ENCODE measurements around the gene PILRA. TPM values are rescaled to one million over a fixed set of nuclear protein-coding genes. Genes with fewer than 3 reads are reported as not detected.
"Not testable (repeated sequence)": the region's sequence is repeated elsewhere in the genome, so short reads cannot be mapped to it uniquely, and the experiment has no call there.

PILRA gene
- total and polyA plus RNA-seq, 2 of the 8 experiments (the other 6 are each of a cell fraction or from before 2014, with no cell fraction given): 7.6 to 10.6 TPM

GRCh38 chr7:100326914-100327313, 46.4 kb upstream of the PILRA start:
- H3K23me2 ChIP-seq (ENCODE audit: low read depth, low read length); H2BK15ac ChIP-seq (ENCODE audit: low read length); H3K9me3 ChIP-seq (ENCODE audit: insufficient read depth in 2 of 2, low read depth in 1 of 2, low read length in 1 of 2); H3K23ac ChIP-seq (ENCODE audit: insufficient read length); H2AK5ac ChIP-seq (ENCODE audit: low read depth, low read length); H4K91ac ChIP-seq (replicated peaks; ENCODE audit: insufficient read length, low read length); H3K18ac ChIP-seq (ENCODE audit: extremely low read depth, low read length); H3K56ac ChIP-seq (replicated peaks; ENCODE audit: insufficient read length, low read depth, low read length); H2BK12ac ChIP-seq (ENCODE audit: low read depth, low read length); H3K9ac ChIP-seq (replicated peaks in 1 of 4; ENCODE audit: extremely low read depth in 1 of 4, low read depth in 3 of 4, low read length in 3 of 4); FAIRE-seq; H4K5ac ChIP-seq (ENCODE audit: insufficient read length, low read depth, low read length); DNase-seq (ENCODE audit: low read depth in 1 of 2, low spot score in 2 of 2); H4K8ac ChIP-seq (ENCODE audit: extremely low read depth, insufficient read depth, low read length); H3K4me3 ChIP-seq (ENCODE audit: extremely low read depth in 1 of 4, insufficient read depth in 2 of 4, low read depth in 3 of 4, low read length in 4 of 4); H3K27me3 ChIP-seq (replicated peaks in 1 of 4; ENCODE audit: control insufficient read depth in 3 of 4, extremely low read depth in 1 of 4, insufficient read depth in 3 of 4, low read length in 3 of 4); CTCF ChIA-PET (ENCODE audit: partially characterized antibody); H3K14ac ChIP-seq (ENCODE audit: insufficient read length); H3K4ac ChIP-seq (replicated peaks; ENCODE audit: insufficient read length, low read depth, low read length); H3K79me1 ChIP-seq (ENCODE audit: low read depth, low read length); H3K4me2 ChIP-seq (ENCODE audit: insufficient read depth in 1 of 2, low read depth in 2 of 2, low read length in 2 of 2); H3K27ac ChIP-seq (ENCODE audit: low read depth, low read length); H4K20me1 ChIP-seq (replicated peaks in 1 of 2; ENCODE audit: control insufficient read depth in 1 of 2, insufficient read depth in 2 of 2, low read length in 2 of 2); H3K79me2 ChIP-seq (ENCODE audit: control insufficient read depth in 1 of 2, insufficient read depth in 2 of 2, low read length in 2 of 2); POLR2A ChIA-PET (ENCODE audit: partially characterized antibody); H3K4me1 ChIP-seq (replicated peaks in 1 of 4; ENCODE audit: control insufficient read depth in 3 of 4, insufficient read depth in 4 of 4, low read length in 3 of 4); H2BK120ac ChIP-seq (replicated peaks; ENCODE audit: low read depth, low read length); H2AFZ ChIP-seq (ENCODE audit: low read length); H2BK5ac ChIP-seq (ENCODE audit: low read depth, low read length); H2BK20ac ChIP-seq (ENCODE audit: low read length): not testable (repeated sequence)
- H3K36me3 ChIP-seq (ENCODE audit: control insufficient read depth in 2 of 4, insufficient read depth in 4 of 4, low read length in 3 of 4): peaks cover 0 to 13% (median 2%) of the 10 kb centered on the region in 4 experiments; a peak in 3 of 8 replicates
- 97% methylated on average over 7 of the region's 11 CpGs; no CpG with 5 or more reads in 1 of the 2 experiments for WGBS, 2 experiments (ENCODE audit: extremely low coverage in 1 of 2, insufficient coverage in 1 of 2, insufficient read length in 1 of 2, insufficient replicate concordance in 2 of 2, low coverage in 1 of 2, low lambda C conversion rate in 2 of 2, missing lambda C conversion rate in 1 of 2)
